NCI-H345 treated with DMSO at 0.1 percent for 48 hours (cell line): ENCODE results near the gene LYRM1.
"Not testable (repeated sequence)": the region's sequence is repeated elsewhere in the genome, so short reads cannot be mapped to it uniquely, and the experiment has no call there.

ENCODE experiments used
- DNase-seq: peaks from one replicate; lab custom pipeline; 2025; ENCODE audit not compliant: unreplicated experiment; lab: John Stamatoyannopoulos, UW

LYRM1 gene

DNA sequence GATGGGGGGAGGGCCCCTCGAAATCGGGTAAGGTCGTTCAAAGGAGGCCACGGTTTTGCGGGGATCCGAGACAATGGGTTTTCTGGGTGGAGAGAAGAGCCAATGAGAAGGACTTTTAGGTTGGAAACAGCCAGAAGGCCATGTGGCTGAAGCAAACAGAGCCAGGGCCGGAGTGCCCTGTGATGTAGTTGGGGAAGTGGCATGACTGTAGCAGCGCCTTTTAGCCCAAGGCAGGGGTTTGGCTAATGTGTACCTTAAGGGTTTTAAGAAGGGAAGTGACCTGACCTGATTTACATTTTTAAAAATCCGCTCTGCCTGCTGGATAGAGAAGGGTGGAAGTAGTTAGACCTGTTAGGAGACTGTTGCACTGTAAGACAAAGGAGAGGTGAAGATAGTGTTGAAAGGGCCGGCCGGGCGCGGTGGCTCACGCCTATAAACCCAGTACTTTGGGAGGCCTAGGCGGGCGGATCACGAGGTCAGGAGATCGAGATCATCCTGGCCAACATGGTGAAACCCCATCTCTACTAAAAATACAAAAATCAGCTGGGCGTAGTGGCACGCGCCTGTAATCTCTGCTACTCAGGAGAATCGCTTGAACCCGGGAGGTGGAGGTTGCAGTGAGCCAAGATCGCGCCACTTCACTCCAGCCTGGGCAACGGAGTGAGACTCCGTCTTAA is 1.0 kb downstream of the LYRM1 start:
- DNase-seq, result peak; percentile 11

DNA sequence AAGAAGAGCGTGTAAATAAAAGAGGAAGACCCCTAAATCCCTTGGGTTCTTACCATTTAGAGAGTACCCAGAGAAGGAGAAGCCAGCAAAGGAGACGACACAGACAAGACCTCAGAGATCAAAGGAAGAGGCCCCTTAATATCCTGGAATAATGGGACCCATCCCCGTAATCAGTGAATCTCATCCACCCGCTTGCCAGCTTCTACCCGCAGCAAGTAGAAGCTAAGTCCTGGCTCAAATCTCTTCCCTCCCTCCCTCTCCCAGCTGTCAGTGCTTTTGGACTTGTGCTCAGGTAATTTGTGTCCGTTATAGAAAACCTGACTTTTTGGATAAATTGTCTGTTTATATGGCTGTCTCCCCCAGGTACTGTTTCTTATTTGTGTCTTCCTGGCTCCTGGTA is 1.9 kb downstream of the LYRM1 start:
- no peak for DNase-seq

DNA sequence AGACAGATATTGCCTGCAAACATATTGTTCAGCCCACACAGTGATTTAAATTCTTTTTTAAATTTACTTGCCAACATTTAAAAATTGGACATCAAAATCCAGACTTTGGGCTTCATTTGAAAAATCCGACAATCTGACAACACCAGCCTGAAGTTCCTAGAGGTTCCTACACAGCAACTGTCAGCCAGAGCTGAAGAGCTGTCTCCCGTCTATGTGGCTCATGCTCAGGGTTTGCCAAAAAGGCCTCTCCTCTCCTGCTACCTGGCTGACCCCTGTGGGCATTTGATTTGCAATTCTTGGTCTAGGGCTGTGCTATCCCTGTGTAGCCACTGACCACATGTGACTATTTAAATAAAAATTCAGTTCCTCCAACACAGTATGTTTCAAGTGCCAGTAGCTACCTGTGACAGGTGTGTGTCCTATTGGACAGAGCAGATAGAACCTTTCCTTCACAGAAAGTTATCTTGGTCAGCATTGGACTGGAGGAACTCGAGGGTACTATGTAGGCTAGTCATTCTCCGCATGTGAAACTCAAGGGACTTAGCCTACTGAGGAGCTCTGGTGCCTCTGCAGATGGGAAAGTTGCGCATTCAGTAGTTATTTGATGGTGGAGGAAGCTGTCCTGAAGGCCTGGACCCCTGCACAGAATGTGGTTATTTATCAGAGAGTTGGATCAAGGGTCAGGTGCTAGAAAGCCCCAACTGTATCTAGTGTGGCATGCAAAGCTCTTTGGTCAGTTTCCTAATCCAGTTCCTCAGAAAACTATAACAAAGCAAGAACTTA is 2.7 kb downstream of the LYRM1 start:
- DNase-seq, result no peak

DNA sequence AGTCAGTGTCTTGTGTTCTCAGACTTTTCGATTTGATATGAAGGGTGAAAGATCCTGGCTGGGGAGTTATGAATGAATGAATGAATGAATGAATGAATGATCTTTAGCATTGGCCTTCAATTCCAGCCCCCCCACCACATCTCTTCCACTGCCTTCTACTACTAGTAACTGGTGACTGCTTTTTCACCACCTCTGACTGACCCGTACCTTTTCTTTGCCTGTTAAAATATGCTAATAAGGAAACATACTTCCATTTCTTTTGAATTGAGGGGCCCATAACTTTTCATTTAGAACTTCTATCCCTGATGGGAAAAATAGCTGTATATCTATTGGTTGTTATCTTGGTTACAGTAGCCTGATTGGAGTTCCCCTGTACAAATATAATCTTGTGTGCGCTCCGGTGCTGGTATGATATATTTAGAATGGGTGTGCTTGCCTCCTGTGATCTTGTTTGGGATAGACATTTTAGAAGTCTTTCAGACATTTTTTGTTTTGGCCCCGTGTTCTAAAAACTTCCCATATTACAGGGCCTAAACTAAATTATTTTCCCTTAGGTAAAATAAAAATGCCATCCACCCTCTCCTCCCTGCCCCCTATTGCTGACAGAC is 3.4 kb downstream of the LYRM1 start:
- DNase-seq, result no peak

DNA sequence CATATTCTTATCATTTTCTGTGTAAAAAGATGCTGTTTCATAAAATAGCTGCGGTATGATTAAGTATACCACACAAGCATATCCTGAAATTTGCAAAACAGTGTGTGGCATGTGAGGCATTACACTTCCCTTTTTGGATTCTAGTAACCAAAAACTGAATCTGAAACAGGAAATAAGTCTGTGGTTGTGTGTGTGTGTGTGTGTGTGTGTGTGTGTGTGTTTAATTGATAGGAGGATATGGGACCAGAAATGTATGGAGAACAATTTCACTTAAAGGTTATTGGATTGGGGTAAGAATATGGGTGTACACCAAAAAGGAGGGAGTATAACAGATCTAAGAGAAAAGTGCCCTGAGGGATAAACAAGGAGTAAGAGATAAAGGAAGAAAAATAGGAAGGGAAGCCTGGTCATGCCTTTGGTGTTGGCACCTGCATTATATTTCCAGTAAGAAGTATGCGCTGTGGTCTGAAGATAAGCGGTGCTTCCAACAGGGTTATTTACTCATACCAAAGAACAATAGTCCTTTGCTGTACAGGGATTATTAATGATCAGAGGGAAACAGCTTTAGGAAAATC is 4.0 kb downstream of the LYRM1 start:
- no peak for DNase-seq

DNA sequence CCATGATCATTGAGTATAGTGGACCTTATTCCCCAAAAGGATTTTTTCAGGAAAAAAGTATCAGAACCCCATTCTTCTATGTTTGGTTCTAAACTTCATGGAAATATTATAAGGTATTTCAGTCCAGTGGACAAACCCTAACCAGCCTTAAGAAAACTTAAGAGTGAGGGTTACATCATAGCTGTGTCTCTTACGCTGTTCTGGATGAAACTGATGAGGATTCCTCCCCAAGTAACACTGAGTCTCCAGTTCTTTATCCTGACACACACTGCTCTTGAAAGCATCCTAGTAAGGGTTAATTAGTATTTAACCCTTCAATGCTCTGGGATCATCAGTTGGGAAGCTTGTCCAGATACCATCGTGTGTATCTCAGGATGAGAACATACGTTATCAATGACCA is 5.0 kb downstream of the LYRM1 start:
- no peak for DNase-seq

DNA sequence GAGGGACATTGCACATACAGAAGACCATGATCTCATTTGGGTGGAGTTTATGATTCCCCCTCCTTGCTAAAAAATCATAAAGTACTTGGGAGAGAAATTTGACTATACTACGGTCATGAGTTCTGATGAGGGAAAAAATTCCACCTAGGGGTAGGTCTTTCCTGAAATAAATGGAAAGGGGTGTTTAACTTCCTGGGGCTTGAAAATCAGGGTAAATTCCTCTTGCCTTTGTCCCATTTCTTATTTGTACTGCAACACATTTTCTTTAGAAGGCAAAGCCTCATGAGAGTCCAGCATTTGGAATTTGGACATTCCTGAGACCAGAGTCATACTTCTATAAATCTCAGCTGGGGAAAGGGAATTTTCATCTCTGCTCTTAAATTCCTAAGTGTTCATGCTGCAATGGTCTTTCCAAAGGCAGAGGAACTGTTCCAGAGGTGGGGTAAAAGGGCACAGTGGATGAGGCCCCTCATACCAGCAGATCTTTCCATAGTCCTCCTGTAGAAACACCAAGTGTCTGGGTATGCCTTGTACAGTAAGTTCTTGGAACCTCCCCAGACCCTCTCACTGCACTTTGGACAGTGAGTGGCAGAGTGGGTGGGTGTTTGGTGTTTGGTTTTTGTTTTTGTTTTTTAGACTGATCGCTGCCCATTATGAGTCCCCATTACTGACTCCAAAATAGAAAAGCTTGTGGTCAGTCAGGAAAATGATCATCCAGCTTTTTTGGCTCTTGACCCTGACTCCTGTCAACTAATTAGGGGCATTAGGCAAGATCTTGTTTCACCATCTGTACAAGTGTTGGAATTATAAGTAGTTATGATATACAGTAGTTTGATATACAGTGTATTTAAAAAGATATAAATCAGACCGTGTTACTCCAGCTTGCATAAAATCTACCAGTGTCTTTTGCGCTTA is 6.0 kb downstream of the LYRM1 start:
- no peak for DNase-seq

DNA sequence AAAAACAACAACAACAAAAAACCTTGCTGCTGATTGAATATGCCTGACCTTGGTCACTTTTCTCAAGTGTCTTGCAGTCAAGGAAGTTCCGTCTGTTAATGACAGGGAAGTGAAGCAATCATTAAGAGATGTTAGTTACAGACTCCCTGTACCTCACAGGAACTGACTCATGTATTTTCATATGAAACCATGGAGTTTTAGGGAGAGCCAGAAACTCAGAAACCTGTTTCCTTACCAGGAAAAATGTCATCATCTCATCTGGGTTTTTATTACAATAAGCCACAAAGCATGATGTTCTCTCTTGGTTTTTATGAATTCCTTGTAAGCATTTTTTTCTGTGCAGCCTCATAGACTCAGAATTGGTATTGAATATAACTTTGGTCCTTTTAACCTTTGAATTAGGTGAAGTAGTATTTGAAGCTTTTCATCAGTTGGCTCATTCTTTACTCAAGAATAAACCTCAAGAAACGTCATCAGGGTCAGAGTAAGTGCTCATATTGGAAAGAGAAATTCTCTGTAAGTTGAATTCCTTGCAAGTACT is 10.3 kb downstream of the LYRM1 start:
- DNase-seq, result no peak

DNA sequence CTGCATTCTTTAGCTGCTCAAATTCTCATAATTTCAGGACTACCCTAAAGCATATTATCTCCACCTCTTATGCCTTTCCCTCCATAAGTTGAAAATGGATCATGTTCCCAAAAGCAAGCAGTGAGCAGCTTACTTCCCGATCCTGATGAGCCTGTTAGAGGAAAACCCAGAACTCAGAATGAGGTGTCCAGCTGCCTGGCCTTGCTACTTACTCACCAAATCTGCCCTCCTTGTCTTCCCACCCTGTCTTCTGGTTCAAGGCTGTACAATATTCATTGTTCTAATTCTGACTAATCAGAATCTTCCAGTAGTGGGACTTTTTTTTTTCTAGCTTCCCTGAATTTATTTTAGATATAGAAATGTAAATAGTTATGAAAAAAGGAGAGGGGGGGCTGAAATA is 10.8 kb downstream of the LYRM1 start:
- no peak for DNase-seq

DNA sequence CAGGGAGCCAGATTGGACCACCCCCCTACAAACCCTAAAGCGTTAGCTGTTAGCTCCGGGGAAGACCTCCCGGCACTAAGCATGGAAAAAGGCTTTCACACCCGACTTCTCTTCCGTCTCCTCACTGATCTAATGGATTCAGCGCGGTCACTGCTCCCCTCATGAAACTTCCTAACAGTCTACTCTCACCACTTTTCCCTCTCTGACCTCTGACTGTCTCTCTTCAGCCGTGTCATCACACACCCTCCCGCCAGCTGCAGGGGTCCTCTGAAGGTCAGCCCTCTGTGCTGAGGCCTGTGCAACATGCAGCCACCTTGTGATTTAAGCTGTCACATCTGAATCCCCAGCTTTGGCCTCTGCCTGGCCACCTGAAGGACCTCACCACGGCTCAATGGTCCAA is 15.7 kb downstream of the LYRM1 start:
- DNase-seq, result no peak

DNA sequence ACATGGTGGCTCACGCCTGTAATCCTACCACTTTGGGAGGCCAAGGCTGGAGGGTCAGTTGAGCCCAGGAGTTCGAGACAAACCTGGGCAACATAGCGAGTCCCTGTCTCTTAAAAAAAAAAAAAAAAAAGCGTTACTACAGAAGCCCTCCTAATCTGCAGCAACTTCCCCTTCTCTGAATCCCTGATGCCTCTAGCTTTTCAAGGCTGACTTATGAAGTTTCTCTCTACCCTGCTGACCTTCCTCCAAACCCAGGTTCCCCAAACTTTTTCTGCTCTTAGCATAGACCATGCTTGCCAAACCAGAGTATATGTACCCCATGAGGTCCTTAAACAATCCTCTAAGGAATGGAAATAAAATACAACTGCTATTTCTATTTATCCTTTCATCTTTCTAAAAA is 16.4 kb downstream of the LYRM1 start:
- DNase-seq, result no peak

DNA sequence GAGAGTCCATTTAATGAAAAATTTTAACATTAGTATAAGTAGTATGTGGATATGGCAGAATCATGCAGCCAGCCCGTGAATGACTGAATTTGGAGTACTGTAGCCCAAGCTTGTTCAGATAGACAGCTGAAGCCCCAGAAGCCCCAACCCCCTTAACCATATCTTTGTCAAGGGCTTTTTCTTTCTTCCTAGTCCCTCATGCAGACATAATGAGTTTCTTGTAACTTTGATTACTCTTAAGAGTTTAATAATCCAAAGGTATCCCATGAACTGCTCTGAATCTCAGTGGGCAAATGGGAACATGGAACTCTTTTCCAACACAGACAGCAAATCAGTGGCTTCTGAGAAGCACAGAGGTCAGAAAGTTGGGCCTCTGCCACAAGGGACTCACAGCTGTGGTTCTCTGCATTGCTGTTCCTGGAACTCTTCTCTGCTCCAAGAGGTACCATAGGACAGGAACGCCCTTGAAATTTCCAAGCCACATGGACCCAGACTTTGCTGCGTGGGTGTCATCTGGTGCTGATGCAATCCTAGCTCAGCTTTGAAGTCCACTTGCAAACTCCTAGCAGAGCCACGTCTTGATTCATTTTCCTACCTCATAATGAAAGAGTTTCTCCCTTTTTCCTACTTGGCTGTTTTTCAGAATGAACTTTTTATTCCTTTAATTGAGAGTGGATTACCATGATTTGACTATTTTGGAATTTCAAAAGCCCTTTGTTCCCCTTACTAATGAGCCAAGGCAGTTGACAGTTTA is 18.1 kb downstream of the LYRM1 start:
- DNase-seq, result no peak

DNA sequence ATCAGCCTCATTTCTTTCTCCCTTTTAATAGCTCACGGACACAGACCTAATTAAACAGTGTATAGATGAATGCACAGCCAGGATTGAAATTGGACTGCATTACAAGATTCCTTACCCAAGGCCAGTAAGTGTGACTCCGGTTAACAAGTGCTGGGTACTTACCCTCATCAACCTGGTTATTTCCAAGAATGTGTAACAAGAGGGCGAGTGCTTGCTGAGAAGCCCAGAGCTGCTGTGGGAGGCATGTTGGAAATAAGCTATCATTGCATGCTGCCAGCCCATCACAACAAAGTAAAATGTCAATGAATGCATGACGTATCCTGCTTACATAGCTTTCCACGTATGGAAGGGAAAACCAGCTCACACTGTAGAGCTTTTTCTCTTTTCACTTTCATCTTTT is 19.5 kb downstream of the LYRM1 start:
- no peak for DNase-seq

DNA sequence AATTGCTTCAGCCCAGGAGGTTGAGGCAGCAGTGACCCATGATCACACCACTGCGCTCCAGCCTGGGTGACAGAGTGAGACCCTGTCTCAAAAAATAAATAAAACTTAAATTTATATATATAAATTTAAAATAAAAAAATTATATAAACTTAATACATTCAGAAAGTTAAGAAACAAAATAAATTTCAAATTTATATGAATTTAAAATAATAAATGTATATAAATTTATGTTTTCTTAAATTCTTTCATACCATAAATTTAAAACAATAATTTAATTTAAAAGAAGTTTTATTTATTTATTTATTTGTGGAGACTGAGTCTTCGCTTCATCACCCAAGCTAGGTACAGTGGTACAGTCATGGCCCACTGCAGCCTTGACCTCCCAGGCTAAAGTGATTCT is 20.2 kb downstream of the LYRM1 start:
- no peak for DNase-seq

DNA sequence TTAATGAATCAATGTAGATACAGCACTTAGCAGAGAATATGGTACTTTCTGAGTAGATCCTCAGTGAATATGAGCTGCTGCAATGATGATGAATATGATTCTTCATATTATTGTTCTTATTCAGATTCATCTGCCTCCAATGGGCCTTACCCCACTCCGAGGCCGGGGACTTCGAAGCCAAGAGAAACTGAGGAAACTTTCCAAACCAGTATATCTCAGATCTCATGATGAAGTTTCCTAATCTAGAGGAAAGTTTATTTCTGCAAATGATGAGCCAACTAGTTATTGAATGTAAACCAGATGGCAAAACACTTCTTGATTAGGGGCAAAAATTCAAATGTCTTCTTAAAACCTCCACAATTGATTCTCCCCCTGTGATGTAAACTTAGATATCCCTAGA is 23.3 kb downstream of the LYRM1 start:
- no peak for DNase-seq

DNA sequence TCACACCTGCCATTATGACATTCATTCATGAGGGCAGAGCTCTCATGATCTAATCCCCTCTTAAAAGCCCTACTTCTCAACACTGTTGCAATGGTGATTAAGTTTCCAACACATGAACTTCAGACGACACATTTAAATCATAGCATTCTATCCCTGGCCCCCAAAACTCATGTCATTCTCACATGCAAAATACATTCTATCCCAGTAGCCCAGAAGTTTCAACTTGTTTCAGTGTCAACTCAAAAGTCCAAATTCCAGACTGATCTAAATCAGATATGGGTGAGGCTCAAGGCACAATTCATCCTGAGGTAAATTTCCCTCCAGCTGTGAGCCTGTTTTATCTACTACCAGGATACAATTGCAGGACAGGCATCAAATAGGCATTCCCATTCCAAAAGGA is 25.2 kb downstream of the LYRM1 start:
- DNase-seq, result no peak

DNA sequence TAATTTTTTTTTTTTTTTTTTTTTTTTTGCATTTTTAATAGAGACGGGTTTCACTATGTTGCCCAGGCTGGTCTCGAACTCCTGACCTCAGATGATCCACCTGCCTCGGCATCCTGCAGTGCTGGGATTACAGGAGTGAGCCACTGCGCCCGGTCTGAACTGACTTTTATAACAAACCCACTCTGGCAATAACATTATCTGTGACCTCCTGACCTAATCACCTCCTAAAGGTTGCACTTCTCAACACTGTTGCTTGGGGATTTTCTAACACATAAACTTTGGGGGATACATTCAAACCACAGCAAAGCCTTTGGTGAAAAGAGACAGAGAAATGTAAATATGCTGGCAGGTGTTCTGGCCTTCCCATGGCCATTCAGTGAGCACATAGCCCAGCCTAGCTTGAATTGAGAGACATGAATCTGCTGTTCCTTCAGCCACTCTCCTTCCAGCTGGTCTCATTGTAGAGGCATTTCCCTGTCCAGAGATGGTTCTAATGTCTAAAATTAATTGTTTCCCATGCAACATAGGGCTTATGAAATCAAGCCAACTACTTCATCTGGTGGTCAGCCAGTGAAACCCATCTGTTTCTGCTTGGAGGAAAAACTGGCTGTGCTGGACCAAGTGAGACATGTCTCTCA is 28.3 kb downstream of the LYRM1 start:
- no peak for DNase-seq

DNA sequence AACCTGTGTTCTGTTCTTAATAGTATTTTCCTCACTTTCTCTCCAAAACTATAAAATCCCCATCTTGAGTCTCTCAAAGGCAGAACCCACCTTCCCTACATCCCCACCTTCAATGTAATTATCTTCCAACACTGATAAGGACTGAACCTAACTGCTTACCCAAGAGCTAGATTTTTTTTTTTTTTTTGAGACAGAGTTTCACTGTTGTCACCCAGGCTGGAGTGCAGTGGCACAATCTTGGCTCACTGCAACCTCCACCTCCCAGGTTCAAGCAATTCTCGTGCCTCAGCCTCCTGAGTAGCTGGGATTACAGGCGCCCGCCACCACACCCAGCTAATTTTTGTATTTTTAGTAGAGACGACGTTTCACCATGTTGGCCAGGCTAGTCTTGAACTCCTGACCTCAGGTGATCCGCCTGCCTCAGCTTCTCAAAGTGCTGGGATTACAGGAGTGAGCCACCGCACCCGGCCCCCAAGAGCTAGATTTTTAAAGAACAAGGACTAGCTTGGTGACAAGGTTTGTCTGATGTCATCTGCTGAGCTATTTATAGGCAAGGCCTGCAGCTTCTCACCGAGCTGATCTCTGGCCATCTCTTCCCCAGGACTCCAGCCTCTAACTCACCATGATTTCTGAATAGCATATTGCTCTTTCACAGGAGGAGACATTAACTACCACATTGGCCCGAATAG is 29.2 kb downstream of the LYRM1 start:
- not testable (repeated sequence) for DNase-seq

DNA sequence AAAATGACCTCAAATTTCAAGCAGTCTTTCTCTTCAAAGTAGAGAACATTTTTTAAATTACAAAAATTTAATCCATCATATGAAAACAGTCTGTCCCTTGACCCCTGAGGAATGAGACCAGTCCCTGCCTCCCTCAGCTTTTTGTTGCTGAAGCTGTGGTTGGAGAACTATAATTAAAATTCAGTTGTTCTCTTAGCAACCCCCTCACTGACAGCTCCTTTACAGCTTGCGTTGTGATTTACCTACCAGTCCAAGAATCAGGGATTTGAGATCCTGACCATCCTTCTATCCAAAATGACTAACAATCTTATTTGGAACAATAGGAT is 29.8 kb downstream of the LYRM1 start:
- DNase-seq, result no peak
